KOPT-K1 (cell line): ENCODE results near the gene RALGAPB.
"Not testable (repeated sequence)": the region's sequence is repeated elsewhere in the genome, so short reads cannot be mapped to it uniquely, and the experiment has no call there.

Experiments used
- H3K27ac ChIP-seq: fragments of 200-600 bp; sonication (generic); 2 replicates; pipeline ENCODE4 v1.5.1; 2016; ENCODE audit warnings: antibody characterized with exemption, mild to moderate bottlenecking, low read depth, low read length; ENCODE audit not compliant: poor library complexity, severe bottlenecking
- H3K36me3 ChIP-seq: fragments of 200-600 bp; sonication (generic); 2 replicates; pipeline ENCODE4 v1.5.1; 2017; ENCODE audit warnings: antibody characterized with exemption, mild to moderate bottlenecking, low read length, moderate library complexity; ENCODE audit not compliant: insufficient read depth
- H3K9me3 ChIP-seq: fragments of 200-600 bp; sonication (generic); 2 replicates; pipeline ENCODE4 v1.5.1; 2017; ENCODE audit warnings: antibody characterized with exemption, low read length, mild to moderate bottlenecking; ENCODE audit not compliant: insufficient read depth, poor library complexity, severe bottlenecking

The RALGAPB gene

GRCh38 chr20:38501858-38502436 is 29.3 kb downstream of the RALGAPB start:
- Histone ChIP-seq H3K9me3 (peaks cover 7% of the 10 kb centered on the region), H3K27ac (no peak overlapping the region), H3K36me3 (peaks cover 83% of the 10 kb centered on the region)

GRCh38 chr20:38504368-38505090 is 31.9 kb downstream of the RALGAPB start:
- Histone ChIP-seq H3K27ac (no peak overlapping the region), H3K36me3 (peaks cover 73% of the 10 kb centered on the region), H3K9me3 (peaks cover 7% of the 10 kb centered on the region)

- Histone ChIP-seq H3K27ac (no peak overlapping the region), H3K36me3 (peaks cover 73% of the 10 kb centered on the region), H3K9me3 (peaks cover 7% of the 10 kb centered on the region)
These were observed 32.4 kb downstream of the RALGAPB start for GRCh38 chr20:38505091-38505455.

- not testable (repeated sequence) for H3K9me3 ChIP-seq, H3K27ac ChIP-seq
- peaks cover 72% of the 10 kb centered on the region for H3K36me3 ChIP-seq
These were observed 39.1 kb downstream of the RALGAPB start for GRCh38 chr20:38511726-38512125.

GRCh38 chr20:38514185-38514584 is 41.5 kb downstream of the RALGAPB start:
- H3K9me3 ChIP-seq: no peaks in the 10 kb centered on the region
- peaks cover 81% of the 10 kb centered on the region for H3K36me3 ChIP-seq
- H3K27ac ChIP-seq: no peak overlapping the region

- peaks cover 81% of the 10 kb centered on the region for H3K36me3 ChIP-seq
- H3K27ac ChIP-seq: no peak overlapping the region
- no peaks in the 10 kb centered on the region for H3K9me3 ChIP-seq
These were observed 42.3 kb downstream of the RALGAPB start for GRCh38 chr20:38514947-38515346.

- Histone ChIP-seq H3K27ac (no peak overlapping the region), H3K36me3 (peaks cover 75% of the 10 kb centered on the region), H3K9me3 (no peaks in the 10 kb centered on the region)
These were observed 43.0 kb downstream of the RALGAPB start for GRCh38 chr20:38515631-38516030.

- Histone ChIP-seq H3K9me3 (no peaks in the 10 kb centered on the region), H3K36me3 (peaks cover 86% of the 10 kb centered on the region), H3K27ac (no peak overlapping the region)
These were observed 46.8 kb downstream of the RALGAPB start for GRCh38 chr20:38519426-38519825.

- peaks cover 88% of the 10 kb centered on the region for H3K36me3 ChIP-seq
- no peaks in the 10 kb centered on the region for H3K9me3 ChIP-seq
These were observed 47.6 kb downstream of the RALGAPB start for GRCh38 chr20:38520261-38520660.

GRCh38 chr20:38523697-38524096 is 51.1 kb downstream of the RALGAPB start:
- Histone ChIP-seq H3K27ac (no peak overlapping the region), H3K36me3 (peaks cover 88% of the 10 kb centered on the region), H3K9me3 (no peaks in the 10 kb centered on the region)

More at GRCh38 chr20:38520261-38520660, 47.6 kb downstream of the RALGAPB start:
- no peak overlapping the region for H3K27ac ChIP-seq

- H3K27ac ChIP-seq: no peak overlapping the region
- no peaks in the 10 kb centered on the region for H3K9me3 ChIP-seq
- H3K36me3 ChIP-seq: peaks cover 90% of the 10 kb centered on the region
These were observed 55.5 kb downstream of the RALGAPB start for GRCh38 chr20:38528167-38528566.

- H3K36me3 ChIP-seq: peaks cover 89% of the 10 kb centered on the region
- H3K27ac ChIP-seq: no peak overlapping the region
- no peaks in the 10 kb centered on the region for H3K9me3 ChIP-seq
These were observed 58.4 kb downstream of the RALGAPB start for GRCh38 chr20:38531021-38531420.

GRCh38 chr20:38534756-38535155 is 62.1 kb downstream of the RALGAPB start:
- Histone ChIP-seq H3K27ac (no peak overlapping the region), H3K36me3 (peaks cover 97% of the 10 kb centered on the region), H3K9me3 (no peaks in the 10 kb centered on the region)

- Histone ChIP-seq H3K27ac (no peak overlapping the region), H3K9me3 (no peaks in the 10 kb centered on the region), H3K36me3 (peaks cover 99% of the 10 kb centered on the region)
These were observed 63.7 kb downstream of the RALGAPB start for GRCh38 chr20:38536310-38536709.

- no peak overlapping the region for H3K27ac ChIP-seq
- peaks cover 99% of the 10 kb centered on the region for H3K36me3 ChIP-seq
- no peaks in the 10 kb centered on the region for H3K9me3 ChIP-seq
These were observed 64.5 kb downstream of the RALGAPB start for GRCh38 chr20:38537176-38537575.

GRCh38 chr20:38538789-38539188 is 66.1 kb downstream of the RALGAPB start:
- H3K27ac ChIP-seq: no peak overlapping the region
- no peaks in the 10 kb centered on the region for H3K9me3 ChIP-seq
- peaks cover 99% of the 10 kb centered on the region for H3K36me3 ChIP-seq
